Neuronal stem cell (in vitro differentiated cells): ENCODE measurements around the gene SPACA4.

ENCODE experiments used
- DNase-seq: peaks from one replicate; pipeline ENCODE4 v3.0.0-alpha.2; 2013; ENCODE audit warnings: low spot score
- H2AFZ ChIP-seq: one replicate; pipeline ENCODE4 v1.6.1; 2013; ENCODE audit warnings: mild to moderate bottlenecking, low read length, inconsistent platforms
- H2AK5ac ChIP-seq: 2 replicates; pipeline ENCODE4 v1.6.1; 2013; ENCODE audit warnings: low read depth, mild to moderate bottlenecking, inconsistent platforms, low read length, moderate library complexity, mixed read lengths
- H2BK120ac ChIP-seq: 2 replicates; pipeline ENCODE4 v1.6.1; 2013; ENCODE audit warnings: low read depth, mild to moderate bottlenecking, inconsistent platforms, low read length, moderate library complexity, mixed read lengths
- H2BK12ac ChIP-seq: one replicate; pipeline ENCODE4 v1.6.1; 2013; ENCODE audit warnings: low read length, inconsistent platforms
- H2BK15ac ChIP-seq: 2 replicates; pipeline ENCODE4 v1.6.1; 2013; ENCODE audit warnings: mild to moderate bottlenecking, low read length, inconsistent platforms, mixed read lengths
- H2BK5ac ChIP-seq: one replicate; pipeline ENCODE4 v1.6.1; 2013; ENCODE audit warnings: inconsistent platforms, mild to moderate bottlenecking, low read length, moderate library complexity
- H3K14ac ChIP-seq: one replicate; pipeline ENCODE4 v1.6.1; 2013; ENCODE audit warnings: low read length, inconsistent platforms
- H3K18ac ChIP-seq: 2 replicates; pipeline ENCODE4 v1.6.1; 2013; ENCODE audit warnings: low read length, inconsistent platforms
- H3K23ac ChIP-seq: 2 replicates; pipeline ENCODE4 v1.6.1; 2013; ENCODE audit warnings: low read depth, mild to moderate bottlenecking, mixed read lengths, low read length, inconsistent platforms; ENCODE audit not compliant: poor library complexity
- H3K27ac ChIP-seq: replicated peaks from 3 replicates; pipeline ENCODE4 v1.5.1; 2013; ENCODE audit warnings: low read length, inconsistent platforms
- H3K27me3 ChIP-seq, 3 experiments: 2 replicates each; pipeline ENCODE4 v1.6.1; 2013; ENCODE audit warnings: low read length in 3 of 3, mild to moderate bottlenecking in 2 of 3, inconsistent platforms in 1 of 3, low read depth in 1 of 3, mixed read lengths in 1 of 3, moderate library complexity in 1 of 3; ENCODE audit not compliant: control insufficient read depth in 3 of 3, insufficient read depth in 3 of 3
- H3K36me3 ChIP-seq, 2 donors: replicated peaks in 1 of 2; 2 replicates each; pipeline ENCODE4 v1.6.1; 2013; ENCODE audit warnings: low read length in 2 of 2; ENCODE audit not compliant: control insufficient read depth in 2 of 2, insufficient read depth in 2 of 2
- H3K4ac ChIP-seq: 2 replicates; pipeline ENCODE4 v1.6.1; 2013; ENCODE audit warnings: inconsistent platforms, mild to moderate bottlenecking, low read length, moderate library complexity
- H3K4me1 ChIP-seq, 2 donors: 1 replicate in 1 of 2; 2 replicates in 1 of 2; pipeline ENCODE4 v1.6.1; 2013; ENCODE audit warnings: low read length in 2 of 2, low read depth in 1 of 2; ENCODE audit not compliant: control insufficient read depth in 2 of 2, insufficient read depth in 1 of 2
- H3K4me2 ChIP-seq: one replicate; pipeline ENCODE4 v1.6.1; 2013; ENCODE audit warnings: mild to moderate bottlenecking, low read length, inconsistent platforms; ENCODE audit not compliant: insufficient read depth, poor library complexity, severe bottlenecking
- H3K4me3 ChIP-seq, 2 donors: 2 replicates each; pipeline ENCODE4 v1.5.1; 2013; ENCODE audit warnings: low read length in 2 of 2, mild to moderate bottlenecking in 2 of 2, inconsistent platforms in 1 of 2, moderate library complexity in 1 of 2
- H3K79me1 ChIP-seq: one replicate; pipeline ENCODE4 v1.6.1; 2013; ENCODE audit warnings: low read depth, mild to moderate bottlenecking, inconsistent platforms, low read length, moderate library complexity
- H3K9ac ChIP-seq: one replicate; pipeline ENCODE4 v1.6.1; 2013; ENCODE audit warnings: mild to moderate bottlenecking, low read depth, low read length, inconsistent platforms; ENCODE audit not compliant: poor library complexity
- H3K9me3 ChIP-seq, 2 donors: replicated peaks in 1 of 2; 2 replicates each; pipeline versions ENCODE3 to v1.6.1; 2013; ENCODE audit warnings: low read length in 2 of 2, mild to moderate bottlenecking in 2 of 2, inconsistent platforms in 1 of 2, low read depth in 1 of 2, mixed read lengths in 1 of 2, moderate library complexity in 1 of 2; ENCODE audit not compliant: control insufficient read depth in 2 of 2, insufficient read depth in 1 of 2
- H4K8ac ChIP-seq: one replicate; pipeline ENCODE4 v1.6.1; 2013; ENCODE audit warnings: low read depth, mild to moderate bottlenecking, inconsistent platforms, low read length, moderate library complexity
- H4K91ac ChIP-seq: one replicate; pipeline ENCODE4 v1.6.1; 2013; ENCODE audit warnings: low read length, low read depth, mild to moderate bottlenecking, inconsistent platforms; ENCODE audit not compliant: poor library complexity
- WGBS, 2 donors: extraction: QIAGEN DNeasy Blood & Tissue Kit; methylation state at CpG; one replicate each; pipeline ENCODE4 v1.1.7; 2013; ENCODE audit warnings: missing lambda C conversion rate in 2 of 2, mixed read lengths in 1 of 2; ENCODE audit not compliant: insufficient read length in 2 of 2, insufficient replicate concordance in 1 of 2; ENCODE audit errors: extremely low coverage in 2 of 2; 5-methylcytosine and 5-hydroxymethylcytosine counted together

The SPACA4 gene

DNA sequence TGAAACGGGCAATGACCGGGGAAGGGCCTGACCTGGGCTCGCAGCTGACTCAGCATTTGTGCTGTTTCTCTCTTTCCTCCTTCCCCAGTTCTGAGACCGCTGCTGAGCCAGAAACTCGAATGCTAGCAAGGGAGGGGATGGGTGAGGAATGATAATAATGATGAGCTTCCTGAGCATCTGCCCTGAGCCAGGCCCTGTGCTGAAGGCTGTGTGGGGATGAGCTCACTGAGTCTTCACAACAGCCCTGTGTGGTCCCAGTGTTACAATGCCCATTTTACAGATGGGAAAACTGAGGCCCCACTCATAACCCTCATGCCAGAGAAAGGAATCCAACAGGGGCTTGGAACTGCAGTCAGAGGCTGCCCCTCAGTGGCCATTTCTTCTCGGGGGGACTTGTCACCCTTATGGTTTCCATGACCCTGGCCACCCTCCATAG lies 46.4 kb upstream of the SPACA4 start:
- H3K23ac ChIP-seq: no peak overlapping the region
- H3K4ac ChIP-seq: no peak overlapping the region
- H2BK15ac ChIP-seq: peak overlapping the region; percentile 14
- H3K27ac ChIP-seq: no peak overlapping the region
- H3K9me3 ChIP-seq: peaks cover 0 to 2% of the 10 kb centered on the region in 2 donors
- no peak for DNase-seq
- H3K18ac ChIP-seq: no peak overlapping the region
- H3K9ac ChIP-seq: no peak overlapping the region
- no peak overlapping the region for H3K4me2 ChIP-seq
- no peak overlapping the region for H2BK5ac ChIP-seq
- no peaks in the 10 kb centered on the region for H3K4me1 ChIP-seq
- no peaks in the 10 kb centered on the region for H3K36me3 ChIP-seq
- no peak overlapping the region for H3K14ac ChIP-seq
- H3K4me3 ChIP-seq: no peak overlapping the region
- no peak overlapping the region for H4K8ac ChIP-seq
- no peak overlapping the region for H2AFZ ChIP-seq
- H2BK12ac ChIP-seq: no peak overlapping the region
- no peak overlapping the region for H4K91ac ChIP-seq
- H2AK5ac ChIP-seq: peak overlapping the region; percentile 53
- no peak overlapping the region for H2BK120ac ChIP-seq
- peaks cover 0 to 13% (median 0%) of the 10 kb centered on the region in 3 experiments for H3K27me3 ChIP-seq
- H3K79me1 ChIP-seq: no peaks in the 10 kb centered on the region
- WGBS, 2 donors: no CpG with 5 or more reads among the region's 6 CpGs

DNA sequence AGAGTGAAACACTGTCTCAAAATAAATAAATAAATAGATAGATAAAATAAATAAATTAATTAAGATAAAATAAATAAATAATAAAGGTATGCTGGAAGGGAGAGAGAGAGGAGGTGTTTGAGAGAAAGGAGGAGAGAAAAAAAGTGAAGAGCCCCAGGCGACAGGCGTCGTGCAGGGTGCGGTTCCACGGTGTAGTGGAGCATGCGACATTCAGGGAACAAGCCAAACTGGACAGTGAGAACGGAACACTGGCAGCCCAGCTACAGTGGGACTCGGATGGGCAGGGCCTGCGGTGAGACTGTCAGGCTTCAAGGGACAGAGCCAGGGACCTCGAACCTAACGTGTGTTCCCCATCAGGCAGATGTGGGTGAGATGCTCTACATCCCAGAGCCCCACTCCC lies 45.1 kb upstream of the SPACA4 start:
- Histone ChIP-seq H3K79me1 (no peaks in the 10 kb centered on the region), H4K91ac (no peak overlapping the region), H3K27ac (no peak overlapping the region), H3K23ac (no peak overlapping the region), H3K9me3 (peaks cover 0 to 2% of the 10 kb centered on the region in 2 donors), H2BK15ac (no peak overlapping the region), H3K9ac (no peak overlapping the region), H2AFZ (no peak overlapping the region), H2BK12ac (no peak overlapping the region), H2BK120ac (no peak overlapping the region), H3K4me1 (no peaks in the 10 kb centered on the region), H4K8ac (no peak overlapping the region), H3K4me3 (no peak overlapping the region), H3K4ac (no peak overlapping the region), H2BK5ac (no peak overlapping the region), H3K27me3 (peaks cover 0 to 17% (median 0%) of the 10 kb centered on the region in 3 experiments), H3K4me2 (no peak overlapping the region), H3K36me3 (no peaks in the 10 kb centered on the region), H2AK5ac (peak overlapping the region; percentile 4), H3K18ac (peak overlapping the region; percentile 70), H3K14ac (no peak overlapping the region)
- no CpG with 5 or more reads among the region's 11 CpGs for WGBS, 2 donors
- DNase-seq: no peak

DNA sequence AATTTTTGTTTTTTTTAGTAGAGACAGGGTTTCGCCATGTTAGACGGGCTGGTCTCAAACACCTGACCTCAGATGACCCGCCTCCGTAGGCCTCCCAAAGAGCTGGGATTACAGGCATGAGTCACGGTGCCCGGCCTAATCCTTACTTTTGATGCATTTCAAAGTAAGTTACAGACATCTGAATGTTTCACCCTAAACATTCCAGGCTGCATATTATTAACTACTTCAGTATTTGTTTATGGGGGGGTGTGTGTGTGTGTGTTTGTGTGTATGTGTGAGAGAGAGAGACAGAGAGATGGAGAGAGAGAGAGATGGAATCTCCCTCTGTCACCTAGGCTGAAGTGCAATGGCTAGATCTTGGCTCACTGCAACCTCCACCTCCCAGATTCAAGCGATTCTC lies 41.5 kb upstream of the SPACA4 start:
- Histone ChIP-seq H3K9ac (no peak overlapping the region), H3K23ac (no peak overlapping the region), H3K18ac (no peak overlapping the region), H3K4me1 (peaks cover 3 to 4% of the 10 kb centered on the region in 2 donors), H3K27ac (no peak overlapping the region), H2BK15ac (no peak overlapping the region), H3K79me1 (no peaks in the 10 kb centered on the region), H3K4ac (no peak overlapping the region), H2AFZ (no peak overlapping the region), H3K4me3 (no peak overlapping the region), H3K9me3 (no peaks in the 10 kb centered on the region), H3K14ac (no peak overlapping the region), H3K36me3 (no peaks in the 10 kb centered on the region), H2BK5ac (no peak overlapping the region), H3K4me2 (no peak overlapping the region), H4K8ac (no peak overlapping the region), H2BK120ac (no peak overlapping the region), H2BK12ac (no peak overlapping the region), H3K27me3 (peaks cover 0 to 29% (median 6%) of the 10 kb centered on the region in 3 experiments), H2AK5ac (no peak overlapping the region), H4K91ac (no peak overlapping the region)
- no CpG with 5 or more reads among the region's 7 CpGs for WGBS, 2 donors
- DNase-seq: no peak

DNA sequence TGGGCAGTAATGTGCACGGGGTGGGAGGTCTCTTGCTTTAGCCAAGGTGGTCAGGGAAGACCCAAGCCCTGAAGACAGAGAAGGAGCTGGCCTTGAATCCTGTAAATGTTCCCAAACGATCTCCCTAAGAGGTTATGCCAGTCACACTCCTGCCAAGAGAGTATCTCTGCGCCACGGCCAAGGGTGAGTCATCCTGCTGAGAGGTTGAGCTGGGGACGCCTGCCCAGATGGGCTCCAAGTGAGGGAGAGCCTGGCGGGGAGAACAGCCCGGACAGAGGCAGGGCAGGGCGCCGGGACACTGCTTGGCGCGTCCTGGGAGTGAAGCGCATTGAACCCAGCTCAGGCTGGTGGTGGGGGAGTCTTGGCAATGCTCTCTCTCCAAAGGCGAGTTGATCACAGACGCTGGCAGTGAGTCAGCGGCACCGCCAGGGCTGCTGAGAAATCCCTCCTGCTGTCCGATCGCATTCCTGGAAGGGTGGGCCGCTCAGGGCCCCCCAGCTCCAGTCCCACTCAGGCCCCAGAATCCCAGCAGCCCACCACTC lies 38.1 kb upstream of the SPACA4 start:
- H3K27ac ChIP-seq: no peak overlapping the region
- WGBS, 2 donors: no CpG with 5 or more reads among the region's 19 CpGs
- no peak overlapping the region for H2BK120ac ChIP-seq
- H3K18ac ChIP-seq: peak overlapping the region; percentile 94
- H2AK5ac ChIP-seq: peak overlapping the region; percentile 56
- peak overlapping the region; percentile 66 for H2AFZ ChIP-seq
- H4K91ac ChIP-seq: no peak overlapping the region
- peak overlapping the region; percentile 84 for H2BK12ac ChIP-seq
- H3K9me3 ChIP-seq: no peaks in the 10 kb centered on the region
- no peaks in the 10 kb centered on the region for H3K79me1 ChIP-seq
- no peak for DNase-seq
- peak overlapping the region; percentile 89 for H3K14ac ChIP-seq
- H3K4me1 ChIP-seq: peaks cover 3 to 11% of the 10 kb centered on the region in 2 donors
- peaks cover 0 to 35% (median 6%) of the 10 kb centered on the region in 3 experiments for H3K27me3 ChIP-seq
- no peak overlapping the region for H3K4me3 ChIP-seq
- H2BK15ac ChIP-seq: peak overlapping the region; percentile 75
- peak overlapping the region; percentile 60 for H3K9ac ChIP-seq
- peak overlapping the region; percentile 98 for H3K23ac ChIP-seq
- peak overlapping the region; percentile 43 for H3K4me2 ChIP-seq
- no peaks in the 10 kb centered on the region for H3K36me3 ChIP-seq
- H4K8ac ChIP-seq: peak overlapping the region; percentile 68
- no peak overlapping the region for H3K4ac ChIP-seq
- no peak overlapping the region for H2BK5ac ChIP-seq
